ENCODE results near the gene OTUD3.
A peak's percentile ranks its signal among the peaks of the same experiment; 100 is the strongest.
"Not testable (repeated sequence)": the region's sequence is repeated elsewhere in the genome, so short reads cannot be mapped to it uniquely, and the experiment has no call there.

Gene OTUD3

GRCh38 chr1:19882111-19883071 is at the start of gene OTUD3:
TSS of gene OTUD3 (plus strand) at chr1:19882395. CDS start at chr1:19882514, 119 bp downstream.
- H3K27ac ChIP-seq, result peak within 1 kb of the TSS; percentile 80
- TF ChIP-seq CTCF (conservative IDR thresholded peaks at IDR 0.05), result peak; percentile 80
- TF ChIP-seq ZFX (IDR thresholded peaks at IDR 0.05), result peak; percentile 74

GRCh38 chr1:19835578-19835977 is 46.6 kb upstream of the OTUD3 start:
- H3K27ac ChIP-seq, result no peak overlapping the region
- no peak for TF ChIP-seq CTCF (conservative IDR thresholded peaks at IDR 0.05)
- no peak for TF ChIP-seq ZFX (IDR thresholded peaks at IDR 0.05)

GRCh38 chr1:19837866-19838265 is 44.3 kb upstream of the OTUD3 start:
- no peak for TF ChIP-seq CTCF (conservative IDR thresholded peaks at IDR 0.05)
- no peak for TF ChIP-seq ZFX (IDR thresholded peaks at IDR 0.05)
- no peak overlapping the region for H3K27ac ChIP-seq

- TF ChIP-seq CTCF (conservative IDR thresholded peaks at IDR 0.05) (no peak), ZFX (IDR thresholded peaks at IDR 0.05) (no peak)
- H3K27ac ChIP-seq, result no peak overlapping the region
These were observed 42.0 kb upstream of the OTUD3 start for GRCh38 chr1:19840228-19840627.

- H3K27ac ChIP-seq, result no peak overlapping the region
- TF ChIP-seq CTCF (conservative IDR thresholded peaks at IDR 0.05), result no peak
- no peak for TF ChIP-seq ZFX (IDR thresholded peaks at IDR 0.05)
These were observed 37.3 kb upstream of the OTUD3 start for GRCh38 chr1:19844731-19845495.

GRCh38 chr1:19845555-19845954 is 36.6 kb upstream of the OTUD3 start:
- TF ChIP-seq CTCF (conservative IDR thresholded peaks at IDR 0.05) (no peak), ZFX (IDR thresholded peaks at IDR 0.05) (no peak)
- no peak overlapping the region for H3K27ac ChIP-seq

- no peak overlapping the region for H3K27ac ChIP-seq
- TF ChIP-seq CTCF (conservative IDR thresholded peaks at IDR 0.05), result no peak
- TF ChIP-seq ZFX (IDR thresholded peaks at IDR 0.05), result no peak
These were observed 35.9 kb upstream of the OTUD3 start for GRCh38 chr1:19846338-19846737.

- H3K27ac ChIP-seq, result not testable (repeated sequence)
These were observed 34.9 kb upstream of the OTUD3 start for GRCh38 chr1:19847334-19847733.

GRCh38 chr1:19849307-19849706 is 32.9 kb upstream of the OTUD3 start:
- not testable (repeated sequence) for H3K27ac ChIP-seq

All from C4-2B (cell line).